Lung (tissue), 12 donors: Measurements from ENCODE around the gene GJB2. TPM values are rescaled to one million over a fixed set of nuclear protein-coding genes. Genes with fewer than 3 reads are reported as not detected.

Source experiments
- ATAC-seq: fragments of 200-7000 bp; cut with Tn5 transposase; one replicate; pipeline ENCODE4 v1.9.1; 2020; ENCODE audit warnings: moderate number of reproducible peaks; ENCODE audit not compliant: insufficient read depth, low FRiP score
- DNase-seq, 3 donors: peaks; one replicate each; pipeline ENCODE4 v3.0.0-alpha.2; 2013 to 2017
- H3K27ac ChIP-seq, 2 donors: one replicate each; pipeline ENCODE4 v1.5.1; 2013; ENCODE audit warnings: mild to moderate bottlenecking in 2 of 2, moderate library complexity in 2 of 2, control low read depth in 1 of 2, inconsistent platforms in 1 of 2, low read depth in 1 of 2, low read length in 1 of 2
- H3K27me3 ChIP-seq, 3 donors: one replicate each; pipeline ENCODE4 v1.5.1; 2013; ENCODE audit warnings: low read length in 2 of 3; ENCODE audit not compliant: control insufficient read depth in 3 of 3, insufficient read depth in 3 of 3
- H3K36me3 ChIP-seq, 4 donors: one replicate each; pipeline ENCODE4 v1.5.1; 2013; ENCODE audit warnings: low read length in 4 of 4, mild to moderate bottlenecking in 1 of 4, moderate library complexity in 1 of 4; ENCODE audit not compliant: control insufficient read depth in 4 of 4, insufficient read depth in 4 of 4
- H3K4me1 ChIP-seq, 5 donors: one replicate each; pipeline ENCODE4 v1.5.1; 2013; ENCODE audit warnings: low read length in 5 of 5, mild to moderate bottlenecking in 2 of 5, moderate library complexity in 1 of 5; ENCODE audit not compliant: control insufficient read depth in 5 of 5, insufficient read depth in 5 of 5
- H3K4me3 ChIP-seq: one replicate; pipeline ENCODE4 v1.5.1; 2013; ENCODE audit warnings: mild to moderate bottlenecking, control low read depth, moderate library complexity
- H3K9ac ChIP-seq, 2 donors: one replicate each; pipeline ENCODE4 v1.5.1; 2013; ENCODE audit warnings: low read length in 2 of 2, control low read depth in 1 of 2; ENCODE audit not compliant: insufficient read depth in 1 of 2
- H3K9me3 ChIP-seq, 4 donors: one replicate each; pipeline ENCODE4 v1.5.1; 2013; ENCODE audit warnings: low read length in 3 of 4, mild to moderate bottlenecking in 1 of 4, moderate library complexity in 1 of 4; ENCODE audit not compliant: control insufficient read depth in 4 of 4, insufficient read depth in 3 of 4
- WGBS, 2 donors: extraction: QIAGEN DNeasy Blood & Tissue Kit; methylation state at CpG; one replicate each; pipeline ENCODE4 v1.1.7; 2013; 5-methylcytosine and 5-hydroxymethylcytosine counted together
- polyA plus RNA-seq, 2 donors: library from polyadenylated mRNA; stranded (reverse); fragments of 200-250 nt; gene quantifications; one replicate each; pipeline ENCODE4 v1.2.1, GENCODE V29; 2013
- total RNA-seq, 2 donors: library from RNA; depleted of rRNA in 1 of 2; stranded (reverse); fragments of >200 nt in 1 of 2; gene quantifications; one replicate each; pipeline ENCODE4 v1.2.1, GENCODE V29; 2014 to 2021
- TF ChIP-seq, protein P1 (sequence below): IDR thresholded peaks from 2 replicates; pipeline ENCODE4 v1.5.1; 2012; ENCODE audit warnings: mild to moderate bottlenecking; ENCODE audit errors: control extremely low read depth, extremely low read depth
- donor health status: control.
- donor health status: control.
- donor health status: Bipolar disorder and iron deficiency.
- donor health status: healthy.
- donor health status: DM: yes; HTN: yes; CAD: no.

GJB2 gene
- total and polyA plus RNA-seq, 4 donors: 0.71 to 7.2 (median 1.5) TPM

DNA sequence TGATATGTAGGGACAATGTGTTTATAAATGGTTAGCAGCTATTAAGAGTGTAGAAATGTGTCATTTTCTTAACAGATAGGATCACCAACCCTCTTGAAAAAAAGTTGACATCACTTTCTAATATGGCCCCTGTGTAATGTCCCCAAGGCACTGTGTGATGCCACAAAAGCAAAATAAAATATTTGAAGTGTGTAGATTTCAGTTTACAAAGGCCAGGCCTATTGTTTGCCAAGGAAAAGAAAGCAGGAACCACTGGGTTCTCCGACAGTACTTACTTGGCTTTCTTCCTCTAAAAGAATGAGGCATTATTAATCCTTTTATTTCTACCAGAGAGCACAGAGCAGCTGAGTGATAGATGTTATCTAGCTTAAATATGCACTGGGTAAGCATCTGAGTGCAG, 21.4 kb downstream of the GJB2 start:
- TF ChIP-seq, protein P1, sequence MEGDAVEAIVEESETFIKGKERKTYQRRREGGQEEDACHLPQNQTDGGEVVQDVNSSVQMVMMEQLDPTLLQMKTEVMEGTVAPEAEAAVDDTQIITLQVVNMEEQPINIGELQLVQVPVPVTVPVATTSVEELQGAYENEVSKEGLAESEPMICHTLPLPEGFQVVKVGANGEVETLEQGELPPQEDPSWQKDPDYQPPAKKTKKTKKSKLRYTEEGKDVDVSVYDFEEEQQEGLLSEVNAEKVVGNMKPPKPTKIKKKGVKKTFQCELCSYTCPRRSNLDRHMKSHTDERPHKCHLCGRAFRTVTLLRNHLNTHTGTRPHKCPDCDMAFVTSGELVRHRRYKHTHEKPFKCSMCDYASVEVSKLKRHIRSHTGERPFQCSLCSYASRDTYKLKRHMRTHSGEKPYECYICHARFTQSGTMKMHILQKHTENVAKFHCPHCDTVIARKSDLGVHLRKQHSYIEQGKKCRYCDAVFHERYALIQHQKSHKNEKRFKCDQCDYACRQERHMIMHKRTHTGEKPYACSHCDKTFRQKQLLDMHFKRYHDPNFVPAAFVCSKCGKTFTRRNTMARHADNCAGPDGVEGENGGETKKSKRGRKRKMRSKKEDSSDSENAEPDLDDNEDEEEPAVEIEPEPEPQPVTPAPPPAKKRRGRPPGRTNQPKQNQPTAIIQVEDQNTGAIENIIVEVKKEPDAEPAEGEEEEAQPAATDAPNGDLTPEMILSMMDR: no peak
- no peak for DNase-seq
- Histone ChIP-seq H3K9me3 (no peaks in the 10 kb centered on the region), H3K36me3 (no peaks in the 10 kb centered on the region), H3K4me3 (no peak overlapping the region), H3K27ac (no peak overlapping the region), H3K27me3 (peaks cover 0 to 6% (median 0%) of the 10 kb centered on the region in 3 donors), H3K9ac (no peak overlapping the region), H3K4me1 (peaks cover 0 to 18% (median 7%) of the 10 kb centered on the region in 5 donors)
- ATAC-seq: no peak
- WGBS, 2 donors: 61 to 71% methylated on average over 1 of the region's 1 CpG

DNA sequence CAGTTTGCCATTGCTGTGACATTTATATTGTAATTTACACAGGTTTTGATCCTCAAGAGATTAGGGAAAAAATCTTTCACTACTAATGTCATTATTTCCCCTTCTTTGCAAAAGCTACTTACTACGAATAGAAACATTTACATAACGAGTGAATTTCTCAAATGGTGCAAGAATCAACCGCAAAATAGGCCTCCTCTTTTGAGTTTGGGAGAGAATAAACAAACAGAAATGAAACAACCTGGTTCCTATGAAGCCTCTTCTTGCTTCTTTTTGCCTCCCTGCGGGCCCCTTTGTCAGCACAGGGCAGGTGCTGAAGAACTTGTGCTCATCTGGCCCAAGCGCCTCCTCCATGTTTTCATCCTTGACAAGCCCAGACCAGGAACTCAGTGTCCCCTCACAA, 21.8 kb downstream of the GJB2 start:
- WGBS, 2 donors: 81 to 89% methylated on average over 5 of the region's 5 CpGs
- Histone ChIP-seq H3K9ac (no peak overlapping the region), H3K4me1 (peaks cover 0 to 14% (median 6%) of the 10 kb centered on the region in 5 donors), H3K27me3 (peaks cover 0 to 8% (median 0%) of the 10 kb centered on the region in 3 donors), H3K27ac (no peak overlapping the region), H3K4me3 (no peak overlapping the region), H3K36me3 (no peaks in the 10 kb centered on the region), H3K9me3 (no peaks in the 10 kb centered on the region)
- DNase-seq (no peak), ATAC-seq (no peak)
- TF ChIP-seq, protein P1: no peak

DNA sequence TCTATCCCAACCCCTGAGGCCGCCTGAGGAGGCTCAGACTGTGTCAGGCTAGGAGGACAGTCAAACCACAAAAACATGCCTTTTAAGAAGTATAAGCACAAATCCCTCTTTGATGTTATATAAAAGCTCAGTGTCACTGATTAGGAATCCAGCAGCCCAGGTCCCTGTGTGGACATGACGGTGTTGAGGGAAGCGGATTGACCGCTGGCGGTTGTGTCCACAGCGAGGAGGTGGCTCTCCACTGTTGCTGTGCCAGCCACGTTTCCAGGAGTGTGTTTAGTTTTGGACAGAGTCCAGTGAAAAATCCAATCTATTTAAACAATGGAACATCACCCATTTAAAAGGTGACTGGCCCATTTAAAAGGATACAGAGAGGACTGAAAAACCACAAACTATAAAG, 24.3 kb downstream of the GJB2 start:
- TF ChIP-seq, protein P1: no peak
- no peak for DNase-seq
- no peaks in the 10 kb centered on the region for H3K9me3 ChIP-seq
- no peaks in the 10 kb centered on the region for H3K4me1 ChIP-seq
- no peaks in the 10 kb centered on the region for H3K36me3 ChIP-seq
- no peak overlapping the region for H3K4me3 ChIP-seq
- WGBS, 2 donors: 82 to 87% methylated on average over 7 of the region's 7 CpGs
- peaks cover 0 to 14% (median 0%) of the 10 kb centered on the region in 3 donors for H3K27me3 ChIP-seq
- no peak overlapping the region for H3K27ac ChIP-seq
- ATAC-seq: no peak
- no peak overlapping the region for H3K9ac ChIP-seq
